Gastroesophageal sphincter (tissue), 4 donors: ENCODE measurements around the gene ZNF496. TPM values are rescaled to one million over a fixed set of nuclear protein-coding genes. Genes with fewer than 3 reads are reported as not detected.

Source experiments
- ATAC-seq: fragments of 150-250 bp; one replicate; pipeline ENCODE4 v1.9.1; 2016; ENCODE audit warnings: mild to moderate bottlenecking, moderate library complexity
- H3K27ac ChIP-seq, 4 donors: fragments of 200-600 bp; sonication (generic) in 3 of 4; 1 replicate in 3 of 4; 2 replicates in 1 of 4; pipeline ENCODE4 v1.5.1; 2016 to 2019
- H3K27me3 ChIP-seq: fragments of 200-600 bp; sonication (generic); one replicate; pipeline ENCODE4 v1.5.1; 2019
- H3K36me3 ChIP-seq, 2 donors: fragments of 200-600 bp; sonication (generic); one replicate each; pipeline ENCODE4 v1.5.1; 2019; ENCODE audit warnings: control low read depth in 1 of 2
- H3K4me1 ChIP-seq, 3 donors: fragments of 200-600 bp; sonication (generic); 1 replicate in 2 of 3; 2 replicates in 1 of 3; pipeline ENCODE4 v1.5.1; 2016 to 2019; ENCODE audit warnings: control low read depth in 2 of 3
- H3K4me3 ChIP-seq, 2 donors: fragments of 200-600 bp; sonication (generic); one replicate each; pipeline ENCODE4 v1.5.1; 2019; ENCODE audit warnings: mild to moderate bottlenecking in 1 of 2, moderate library complexity in 1 of 2
- H3K9me3 ChIP-seq, 3 donors: fragments of 200-600 bp; sonication (generic); one replicate each; pipeline ENCODE4 v1.5.1; 2017 to 2019; ENCODE audit warnings: control low read depth in 2 of 3
- EP300 ChIP-seq: sonication (generic); formaldehyde crosslinking; IDR thresholded peaks from one replicate; pipeline ENCODE4 v1.6.1; 2017; ENCODE audit warnings: antibody characterized with exemption, mild to moderate bottlenecking
- POLR2A ChIP-seq, 2 donors: fragments of 450-650 bp; IDR thresholded peaks; one replicate each; pipeline ENCODE4 v1.6.1; 2017; ENCODE audit warnings: antibody characterized with exemption in 2 of 2, mild to moderate bottlenecking in 2 of 2, moderate library complexity in 1 of 2
- POLR2AphosphoS5 ChIP-seq: sonication (generic); formaldehyde crosslinking; IDR thresholded peaks from one replicate; pipeline ENCODE4 v1.6.1; 2017; ENCODE audit warnings: antibody characterized with exemption
- WGBS, 2 donors: methylation state at CpG; one replicate each; pipeline ENCODE4 v1.1.5; 2018; ENCODE audit warnings: low coverage in 1 of 2; 5-methylcytosine and 5-hydroxymethylcytosine counted together
- total RNA-seq, 4 donors: library from RNA; depleted of rRNA; stranded (reverse); fragments of >200 nt; gene quantifications; one replicate each; pipeline ENCODE4 v1.1.0, GENCODE V29; 2016
- TF ChIP-seq, protein P1 (sequence below), 4 experiments: fragments of 200-600 bp in 2 of 4; fragments of 450-650 bp in 2 of 4; sonication (generic) in 1 of 4; IDR thresholded peaks; one replicate each; pipeline ENCODE4 v1.5.1; 2017 to 2019; ENCODE audit warnings: antibody characterized with exemption in 4 of 4, mild to moderate bottlenecking in 2 of 4, moderate library complexity in 2 of 4

The ZNF496 gene
- total RNA-seq, 4 donors from 2014 or later = 27.2 to 44.8 (median 40.6) TPM

DNA sequence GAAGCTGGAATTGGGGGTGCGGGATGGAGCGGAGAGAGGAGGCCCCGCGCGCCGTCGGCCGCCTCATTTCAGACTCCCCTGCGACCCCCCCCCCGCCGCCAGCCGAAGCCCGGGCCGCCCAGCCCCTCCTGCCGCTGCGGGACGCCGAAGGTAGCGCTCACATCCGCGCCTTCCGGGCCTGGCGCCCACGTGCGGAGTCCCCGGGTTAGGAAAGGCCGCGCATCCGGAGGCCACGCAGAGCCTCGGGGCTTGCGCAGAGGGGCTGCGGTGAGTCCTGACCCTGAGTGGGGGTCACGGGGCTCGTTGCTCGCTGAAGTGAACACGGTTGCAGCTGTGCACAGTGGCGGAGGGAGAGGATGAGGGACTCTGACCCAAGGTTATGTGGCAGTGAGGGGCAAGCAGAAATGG, 552 bp upstream of the ZNF496 start:
- peak; percentile 60 for ATAC-seq
- Histone ChIP-seq H3K36me3 (peaks cover 0 to 28% of the 10 kb centered on the region in 2 donors), H3K27ac (peak overlapping the region; percentile 51 to 96 (median 94)), H3K4me1 (peaks cover 0 to 60% (median 8%) of the 10 kb centered on the region in 3 donors), H3K9me3 (no peaks in the 10 kb centered on the region), H3K27me3 (no peaks in the 10 kb centered on the region), H3K4me3 (peak overlapping the region; percentile 84 to 97)
- WGBS, 2 donors = no CpG with 5 or more reads among the region's 38 CpGs
- TF ChIP-seq POLR2A (IDR thresholded peaks at IDR 0.05) (no peak), POLR2AphosphoS5 (peak; percentile 13)

DNA sequence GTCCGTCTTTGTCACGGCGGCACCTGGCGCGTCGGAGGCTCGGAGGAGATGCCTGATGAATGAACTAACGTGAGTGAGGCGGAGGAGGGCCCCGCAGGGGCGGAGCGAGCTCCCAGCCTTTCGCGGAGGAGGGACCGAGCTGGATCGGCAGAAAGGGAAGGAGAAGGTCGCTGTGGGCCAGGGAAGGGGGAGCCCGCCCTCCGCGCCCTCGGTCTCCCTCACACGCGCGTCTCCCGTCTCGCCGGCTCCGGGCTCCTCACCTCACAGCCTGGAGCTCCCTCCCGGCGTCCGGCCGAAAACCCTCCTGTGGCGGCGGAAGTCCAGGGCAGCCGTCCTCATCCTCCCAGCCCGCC, 519 bp downstream of the ZNF496 start:
- peak overlapping the region; percentile 84 to 97 for H3K4me3 ChIP-seq
- peaks cover 0 to 39% of the 10 kb centered on the region in 2 donors for H3K36me3 ChIP-seq
- peak; percentile 72 for ATAC-seq
- peak overlapping the region; percentile 78 to 96 (median 94) for H3K27ac ChIP-seq
- WGBS, 2 donors = no CpG with 5 or more reads among the region's 36 CpGs
- H3K4me1 ChIP-seq = peaks cover 0 to 54% (median 8%) of the 10 kb centered on the region in 3 donors
- H3K27me3 ChIP-seq = no peaks in the 10 kb centered on the region
- peak; percentile 32 for TF ChIP-seq POLR2AphosphoS5
- TF ChIP-seq, protein P1, sequence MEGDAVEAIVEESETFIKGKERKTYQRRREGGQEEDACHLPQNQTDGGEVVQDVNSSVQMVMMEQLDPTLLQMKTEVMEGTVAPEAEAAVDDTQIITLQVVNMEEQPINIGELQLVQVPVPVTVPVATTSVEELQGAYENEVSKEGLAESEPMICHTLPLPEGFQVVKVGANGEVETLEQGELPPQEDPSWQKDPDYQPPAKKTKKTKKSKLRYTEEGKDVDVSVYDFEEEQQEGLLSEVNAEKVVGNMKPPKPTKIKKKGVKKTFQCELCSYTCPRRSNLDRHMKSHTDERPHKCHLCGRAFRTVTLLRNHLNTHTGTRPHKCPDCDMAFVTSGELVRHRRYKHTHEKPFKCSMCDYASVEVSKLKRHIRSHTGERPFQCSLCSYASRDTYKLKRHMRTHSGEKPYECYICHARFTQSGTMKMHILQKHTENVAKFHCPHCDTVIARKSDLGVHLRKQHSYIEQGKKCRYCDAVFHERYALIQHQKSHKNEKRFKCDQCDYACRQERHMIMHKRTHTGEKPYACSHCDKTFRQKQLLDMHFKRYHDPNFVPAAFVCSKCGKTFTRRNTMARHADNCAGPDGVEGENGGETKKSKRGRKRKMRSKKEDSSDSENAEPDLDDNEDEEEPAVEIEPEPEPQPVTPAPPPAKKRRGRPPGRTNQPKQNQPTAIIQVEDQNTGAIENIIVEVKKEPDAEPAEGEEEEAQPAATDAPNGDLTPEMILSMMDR (IDR thresholded peaks at IDR 0.05) = no peak
- peak; percentile 20 to 53 for TF ChIP-seq POLR2A (IDR thresholded peaks at IDR 0.05)
- H3K9me3 ChIP-seq = no peaks in the 10 kb centered on the region

DNA sequence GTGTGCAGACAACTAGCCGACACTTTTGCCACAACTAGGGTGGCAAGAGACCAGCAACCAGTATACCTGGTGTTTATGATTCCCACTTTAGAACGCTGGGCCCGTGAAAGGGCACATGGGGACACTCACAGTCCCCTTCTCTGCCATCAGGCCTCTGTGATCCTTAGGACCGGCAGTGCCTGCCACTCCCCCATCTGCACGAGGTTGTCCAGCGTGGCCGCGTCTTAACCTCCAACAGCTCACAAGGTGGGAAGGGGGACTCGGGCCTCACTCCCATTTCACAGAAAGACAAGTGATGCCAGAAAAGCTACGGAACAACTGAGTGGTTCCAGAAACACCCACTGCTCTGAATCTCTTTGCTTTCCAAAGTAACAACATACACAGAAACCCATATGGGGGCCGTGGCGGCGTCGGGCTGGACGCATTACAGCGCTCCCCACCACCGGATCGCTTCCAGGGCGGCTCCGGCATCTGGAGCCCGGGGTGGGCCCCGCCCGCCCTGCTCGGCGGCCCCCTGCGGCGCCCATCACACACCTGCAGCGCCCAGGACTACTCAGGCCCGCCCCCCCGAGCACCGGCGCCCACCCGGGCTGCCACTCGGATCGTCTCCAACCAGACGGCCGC, 1.0 kb downstream of the ZNF496 start:
- no peak for ATAC-seq
- peaks cover 0 to 40% of the 10 kb centered on the region in 2 donors for H3K36me3 ChIP-seq
- peaks cover 0 to 54% (median 8%) of the 10 kb centered on the region in 3 donors for H3K4me1 ChIP-seq

DNA sequence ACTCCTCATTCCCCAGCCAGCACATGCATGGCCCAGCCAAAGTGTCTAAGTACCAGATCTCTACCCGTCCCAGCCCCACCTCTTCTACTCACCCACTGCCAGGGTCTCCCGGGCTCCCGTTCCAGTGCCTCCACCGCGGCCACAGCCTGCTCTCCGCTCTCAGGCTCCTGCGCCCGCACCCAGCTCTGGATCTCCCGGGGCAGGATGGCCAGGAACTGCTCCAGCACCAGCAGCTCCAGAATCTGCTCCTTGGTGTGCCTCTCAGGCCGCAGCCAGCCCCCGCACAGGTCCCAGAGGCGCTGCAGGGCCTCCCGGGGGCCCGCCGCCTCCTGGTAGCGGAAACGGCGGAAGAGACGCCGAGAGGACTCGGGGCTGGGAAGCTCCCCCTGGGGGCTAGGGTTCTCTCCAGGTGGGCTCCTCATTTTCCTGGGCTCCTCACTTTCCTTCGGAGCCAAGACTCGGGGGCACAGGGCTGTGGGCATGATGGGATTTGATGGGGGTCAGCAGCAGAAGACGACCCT, 2.5 kb downstream of the ZNF496 start:
- peaks cover 0 to 44% (median 8%) of the 10 kb centered on the region in 3 donors for H3K4me1 ChIP-seq
- ATAC-seq = no peak
- no peaks in the 10 kb centered on the region for H3K9me3 ChIP-seq
- H3K27me3 ChIP-seq = no peaks in the 10 kb centered on the region
- H3K36me3 ChIP-seq = peaks cover 0 to 56% of the 10 kb centered on the region in 2 donors
- WGBS, 2 donors = 91 to 100% methylated on average over 1 to 5 of the region's 24 CpGs
- TF ChIP-seq EP300 (no peak), POLR2A (IDR thresholded peaks at IDR 0.05) (no peak), POLR2AphosphoS5 (no peak)
- TF ChIP-seq, protein P1 (IDR thresholded peaks at IDR 0.05) = no peak
- H3K27ac ChIP-seq = no peak overlapping the region
- no peak overlapping the region for H3K4me3 ChIP-seq

More for the DNA sequence above, 1.0 kb downstream of the ZNF496 start:
- Histone ChIP-seq H3K4me3 (peak overlapping the region; percentile 84 to 97), H3K27me3 (no peaks in the 10 kb centered on the region), H3K9me3 (no peaks in the 10 kb centered on the region), H3K27ac (peak overlapping the region in 3 of 4 donors; percentile 93 to 96 (median 96))
- TF ChIP-seq EP300 (no peak), POLR2A (IDR thresholded peaks at IDR 0.05) (no peak), POLR2AphosphoS5 (no peak)
- TF ChIP-seq, protein P1 (IDR thresholded peaks at IDR 0.05) = no peak
- 0 to 63% methylated on average over 2 to 4 of the region's 37 CpGs for WGBS, 2 donors

DNA sequence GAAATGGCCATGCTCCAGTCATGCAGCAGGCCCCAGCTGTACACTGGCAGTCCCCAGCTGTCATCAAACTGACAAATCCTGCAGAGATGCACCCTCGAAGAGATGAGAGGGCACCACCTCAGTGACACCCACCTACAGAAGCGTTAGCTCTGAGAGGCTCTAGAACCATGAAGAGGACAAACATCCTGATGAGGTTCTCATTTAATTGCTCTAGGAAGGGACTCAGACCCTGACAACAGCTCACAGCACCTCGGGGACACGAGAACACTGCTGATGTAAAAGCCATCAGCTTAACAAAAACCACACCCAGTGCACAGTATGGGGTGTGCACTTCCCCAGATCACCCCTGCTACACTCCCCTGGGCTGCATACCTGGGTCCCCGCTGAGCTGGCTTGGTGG, 3.4 kb downstream of the ZNF496 start:
- no peak for ATAC-seq
- 83% methylated on average over 2 of the region's 5 CpGs; no CpG with 5 or more reads in 1 of the 2 donors for WGBS, 2 donors
- TF ChIP-seq, protein P1 (IDR thresholded peaks at IDR 0.05) = no peak
- TF ChIP-seq EP300 = no peak
- Histone ChIP-seq H3K4me1 (peaks cover 0 to 36% (median 8%) of the 10 kb centered on the region in 3 donors), H3K27me3 (no peaks in the 10 kb centered on the region), H3K9me3 (no peaks in the 10 kb centered on the region), H3K36me3 (peaks cover 0 to 64% of the 10 kb centered on the region in 2 donors), H3K4me3 (no peak overlapping the region), H3K27ac (no peak overlapping the region)
